Activated CD4-positive, alpha-beta T cell treated with anti-CD3 and anti-CD28 coated beads, Interleukin-10, Interleukin-2, amounts not matched to agents 100 ng/mL and 50 ng/mL, durations not matched to agents 16 hours and 8 hours (primary cell): Measurements from ENCODE around the gene RALGAPB.
"Not testable (repeated sequence)": the region's sequence is repeated elsewhere in the genome, so short reads cannot be mapped to it uniquely, and the experiment has no call there.

Source experiments
- DNase-seq: peaks from one replicate; pipeline ENCODE4 v3.0.0-alpha.2; 2020

Gene RALGAPB

DNA sequence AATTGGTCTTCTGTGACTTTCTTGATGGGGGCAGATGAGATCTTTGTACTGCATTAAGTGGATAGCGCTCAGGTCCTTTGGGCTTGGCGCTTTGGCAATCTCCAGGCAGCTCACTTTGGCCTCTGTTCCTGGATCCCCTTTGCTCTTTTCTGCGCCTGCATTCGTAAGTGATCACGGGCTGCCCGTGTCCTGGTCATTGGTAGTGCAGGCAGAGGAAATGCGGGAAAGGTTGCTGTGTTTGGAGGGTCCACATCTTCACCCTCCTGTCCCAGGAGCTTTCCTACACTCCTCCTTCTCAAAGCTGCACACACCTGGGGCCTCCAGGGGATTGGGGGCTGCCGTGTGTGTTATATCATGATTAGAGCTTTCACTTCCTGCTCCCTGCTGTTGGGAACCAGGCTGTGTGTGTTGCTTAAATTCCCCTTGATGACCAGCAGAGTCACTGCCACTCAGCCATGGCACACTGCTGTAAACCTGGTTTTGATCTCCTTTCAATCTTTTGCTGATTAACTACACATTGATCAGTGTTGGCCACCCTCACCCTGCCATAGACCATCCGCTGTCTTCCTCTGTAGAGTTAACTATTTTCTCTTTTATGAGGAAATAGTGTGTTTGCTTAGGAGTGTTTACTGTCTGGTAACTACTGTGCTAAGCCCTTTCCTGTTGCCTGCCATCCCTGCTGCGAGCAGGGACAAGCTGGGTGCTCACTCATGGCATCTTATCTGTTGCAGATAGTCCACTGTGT lies 24.5 kb upstream of the RALGAPB start:
- no peak for DNase-seq

DNA sequence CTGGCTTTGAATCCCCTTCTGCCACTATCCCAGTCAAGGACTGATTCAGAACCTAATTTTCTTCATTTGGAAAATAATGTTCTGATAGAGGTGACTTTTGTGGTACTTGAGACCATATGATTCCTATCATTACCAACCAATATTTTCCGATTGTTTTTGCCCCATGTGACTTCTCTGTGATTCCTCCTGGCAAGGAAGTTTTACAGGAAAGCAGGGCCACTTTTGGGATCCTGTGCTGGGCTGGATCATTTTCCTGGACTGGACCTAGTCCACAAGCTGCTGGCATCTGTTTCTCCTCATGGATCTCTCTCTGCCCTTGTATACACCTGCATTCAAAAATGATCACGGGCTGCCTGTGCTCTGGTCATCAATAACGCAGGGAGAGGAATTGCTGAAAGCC lies 23.6 kb upstream of the RALGAPB start:
- no peak for DNase-seq

DNA sequence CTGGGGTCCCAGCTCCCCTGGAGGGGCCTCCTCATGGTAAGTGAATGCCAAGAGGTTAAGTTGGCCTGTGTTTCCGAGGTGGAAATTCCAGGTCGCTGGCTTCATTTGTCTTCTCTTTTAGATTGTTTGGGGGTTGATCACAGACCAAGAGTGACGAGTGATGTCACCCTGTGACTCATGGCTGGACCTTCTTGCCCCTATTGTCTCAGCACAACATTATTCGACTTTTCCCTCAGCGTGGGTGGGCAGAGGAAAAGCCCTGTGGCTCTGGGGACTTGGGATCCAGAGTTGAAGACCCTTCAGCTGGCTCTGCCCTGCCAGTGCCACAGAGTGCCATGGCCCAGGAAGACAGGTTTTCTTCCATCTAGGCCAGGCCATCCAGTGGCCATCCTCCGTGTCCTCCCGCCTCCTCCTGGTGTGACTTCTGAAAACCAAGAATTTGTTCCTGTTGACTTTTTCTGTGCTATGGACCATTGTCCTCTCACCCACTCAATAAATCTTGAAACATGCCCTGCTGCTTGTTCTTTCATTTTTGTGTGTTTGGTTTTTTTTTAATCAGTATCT lies 22.1 kb upstream of the RALGAPB start:
- no peak for DNase-seq

DNA sequence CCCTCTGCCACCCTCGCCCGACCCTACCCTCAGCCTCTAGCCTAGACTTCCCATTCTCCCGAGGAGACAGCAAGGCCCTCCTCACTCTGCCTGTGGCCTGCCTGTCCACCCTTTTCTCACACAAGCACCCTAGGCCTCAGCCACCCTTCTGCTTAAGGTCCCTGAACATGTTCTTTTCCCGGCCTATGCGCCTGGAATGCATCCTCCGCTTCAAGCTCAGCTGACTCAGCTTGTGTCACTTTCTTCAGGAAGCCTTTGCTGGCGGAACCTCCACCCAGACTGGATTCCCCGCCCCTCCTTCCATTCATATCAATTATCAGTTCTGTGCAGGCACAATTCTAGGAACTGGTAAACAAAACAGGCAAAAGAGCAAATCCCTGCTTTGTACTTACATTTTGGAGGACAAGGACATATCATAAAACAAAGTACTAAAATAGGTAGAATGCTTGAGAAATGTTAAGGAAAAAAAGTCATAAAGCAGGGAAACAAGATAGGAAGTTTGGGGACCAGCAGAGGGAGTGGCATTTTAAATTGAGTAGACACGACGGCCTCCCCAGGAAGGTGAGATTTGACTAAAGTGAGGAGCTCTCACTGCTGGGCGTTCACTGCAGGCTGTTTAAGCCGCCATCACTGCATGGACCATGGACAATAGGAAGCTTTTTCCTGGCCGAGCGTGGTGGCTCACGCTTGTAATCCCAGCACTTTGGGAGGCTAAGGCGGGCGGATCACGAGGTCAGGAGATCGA lies 19.6 kb upstream of the RALGAPB start:
- no peak for DNase-seq

DNA sequence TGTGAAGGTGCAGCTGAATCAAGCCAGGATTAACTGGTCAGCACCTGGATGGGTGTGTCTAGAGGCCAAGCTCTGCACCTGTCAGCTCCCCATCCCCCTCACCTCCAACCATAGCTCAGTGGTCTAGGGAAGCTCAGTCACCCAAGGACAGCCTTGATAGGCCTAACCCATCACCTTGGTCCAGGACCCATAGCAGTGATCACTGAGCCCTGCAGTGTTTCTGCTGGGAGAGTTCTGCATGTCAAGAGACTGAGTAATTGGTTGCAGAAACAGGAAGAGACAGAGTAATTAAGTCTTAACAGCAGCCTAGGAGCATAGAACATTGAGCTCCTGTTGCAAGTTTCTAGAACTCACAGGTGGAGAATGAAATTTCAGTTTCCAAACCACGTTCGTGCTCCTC lies 18.7 kb upstream of the RALGAPB start:
- no peak for DNase-seq

DNA sequence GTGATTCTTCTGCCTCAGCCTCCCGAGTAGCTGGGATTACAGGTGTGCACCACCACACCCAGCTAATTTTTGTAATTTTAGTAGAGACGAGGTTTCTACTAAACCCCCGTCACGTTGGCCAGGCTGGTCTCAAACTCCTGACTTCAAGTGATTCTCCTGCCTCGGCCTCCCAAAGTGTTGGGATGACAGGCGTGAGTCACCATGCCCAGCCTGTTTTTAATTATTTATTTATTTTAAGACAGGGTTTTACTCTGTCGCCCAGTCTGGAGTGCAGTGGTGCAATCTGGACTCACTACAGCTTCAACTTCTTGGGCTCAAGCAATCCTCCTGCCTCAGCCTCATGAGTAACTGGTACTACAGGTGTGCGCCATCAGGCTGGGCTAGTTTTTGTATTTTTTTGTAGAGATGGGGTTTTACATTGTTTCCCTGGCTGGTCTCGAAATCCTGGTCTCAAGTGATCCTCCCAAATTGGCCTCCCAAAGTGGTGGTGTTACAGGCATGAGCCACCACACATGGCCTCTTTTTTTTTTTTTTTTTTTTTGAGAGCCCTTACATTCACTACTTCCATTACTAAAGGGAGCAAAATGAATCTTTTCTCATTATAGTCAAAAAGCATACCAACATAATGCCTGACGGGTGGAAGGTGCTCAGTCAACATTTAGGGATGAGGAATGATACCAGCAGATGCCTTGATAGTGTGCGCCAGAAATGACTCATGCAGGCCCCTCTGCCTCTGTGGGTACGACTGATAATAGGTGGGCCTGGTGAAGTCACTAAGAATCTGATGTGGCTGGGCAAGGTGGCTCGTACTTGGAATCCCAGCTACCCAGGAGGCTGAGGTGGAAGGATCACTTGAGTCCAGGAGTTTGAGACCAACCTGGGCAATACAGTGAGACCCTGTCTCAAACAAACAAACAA lies 17.8 kb upstream of the RALGAPB start:
- DNase-seq = no peak

DNA sequence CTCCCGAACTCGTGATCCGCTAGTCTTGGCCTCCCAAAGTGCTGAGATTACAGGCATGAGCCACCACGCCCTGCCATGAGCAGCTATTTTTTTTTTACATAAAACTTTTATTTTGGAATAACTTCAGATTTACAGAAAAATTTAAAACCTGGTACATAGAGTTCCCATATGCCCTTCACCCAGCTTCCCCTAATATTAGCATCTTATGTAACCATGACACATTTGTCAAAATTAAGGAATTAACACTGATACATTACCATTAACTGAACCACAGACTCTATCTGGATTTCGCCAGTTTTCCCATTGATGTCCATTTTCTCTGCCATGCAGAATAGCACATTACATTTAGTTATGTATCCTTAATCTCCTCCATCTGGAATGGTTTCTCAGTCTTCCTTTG lies 14.3 kb upstream of the RALGAPB start:
- no peak for DNase-seq

DNA sequence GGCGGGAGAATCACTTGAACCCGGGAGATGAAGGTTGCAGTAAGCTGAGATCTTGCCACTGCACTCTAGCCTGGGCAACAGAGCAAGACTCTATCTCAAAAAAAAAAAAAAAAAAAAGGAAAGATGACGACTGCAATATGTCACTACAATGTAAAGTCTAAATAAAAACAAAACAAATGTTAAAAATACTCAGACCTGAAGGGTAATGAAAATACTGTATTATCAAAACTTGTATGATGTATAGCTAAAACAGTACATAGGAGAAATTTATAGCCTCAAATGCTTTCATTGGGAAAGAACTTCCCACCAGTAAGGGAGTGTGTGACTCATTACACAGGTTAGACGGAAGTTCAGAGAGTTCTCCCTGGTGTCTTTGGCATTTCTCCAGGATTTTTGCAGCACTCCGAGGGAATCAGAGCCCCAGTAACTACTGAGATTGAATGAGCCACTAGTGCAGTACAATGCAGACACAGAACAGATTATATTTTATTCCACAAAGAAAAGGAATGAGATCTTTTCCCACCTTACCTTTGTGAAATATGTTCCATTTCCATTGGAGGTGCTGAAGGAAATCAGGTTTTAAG lies 12.5 kb upstream of the RALGAPB start:
- DNase-seq = no peak

DNA sequence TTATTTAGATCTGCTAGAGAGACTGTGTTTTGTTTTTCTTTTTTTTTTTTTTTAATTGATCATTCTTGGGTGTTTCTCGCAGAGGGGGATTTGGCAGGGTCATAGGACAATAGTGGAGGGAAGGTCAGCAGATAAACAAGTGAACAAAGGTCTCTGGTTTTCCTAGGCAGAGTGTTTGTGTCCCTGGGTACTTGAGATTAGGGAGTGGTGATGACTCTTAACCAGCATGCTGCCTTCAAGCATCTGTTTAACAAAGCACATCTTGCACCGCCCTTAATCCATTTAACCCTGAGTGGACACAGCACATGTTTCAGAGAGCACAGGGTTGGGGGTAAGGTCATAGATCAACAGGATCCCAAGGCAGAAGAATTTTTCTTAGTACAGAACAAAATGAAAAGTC lies 12.0 kb upstream of the RALGAPB start:
- DNase-seq = not testable (repeated sequence)

DNA sequence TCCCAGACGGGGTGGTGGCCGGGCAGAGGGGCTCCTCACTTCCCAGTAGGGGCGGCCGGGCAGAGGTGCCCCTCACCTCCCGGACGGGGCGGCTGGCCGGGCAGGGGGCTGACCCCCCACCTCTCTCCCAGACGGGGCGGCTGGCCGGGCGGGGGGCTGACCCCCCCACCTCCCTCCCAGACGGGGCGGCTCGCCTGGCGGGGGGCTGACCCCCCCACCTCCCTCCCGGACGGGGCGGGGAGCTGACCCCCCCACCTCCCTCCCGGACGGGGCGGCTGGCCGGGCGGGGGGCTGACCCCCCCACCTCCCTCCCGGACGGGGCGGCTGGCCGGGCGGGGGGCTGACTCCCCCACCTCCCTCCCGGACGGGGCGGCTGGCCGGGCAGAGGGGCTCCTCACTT lies 11.5 kb upstream of the RALGAPB start:
- DNase-seq = not testable (repeated sequence)

DNA sequence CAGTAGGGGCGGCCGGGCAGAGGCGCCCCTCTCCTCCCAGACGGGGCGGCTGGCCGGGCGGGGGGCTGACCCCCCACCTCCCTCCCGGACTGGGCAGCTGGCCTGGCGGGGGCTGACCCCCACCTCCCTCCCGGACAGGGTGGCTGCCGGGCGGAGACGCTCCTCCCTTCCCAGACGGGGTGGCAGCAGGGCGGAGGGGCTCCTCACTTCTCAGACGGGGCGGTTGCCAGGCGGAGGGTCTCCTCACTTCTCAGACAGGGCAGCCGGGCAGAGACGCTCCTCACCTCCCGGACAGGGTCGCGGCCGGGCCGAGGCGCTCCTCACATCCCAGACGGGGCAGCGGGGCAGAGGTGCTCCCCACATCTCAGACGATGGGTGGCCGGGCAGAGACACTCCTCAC lies 11.1 kb upstream of the RALGAPB start:
- not testable (repeated sequence) for DNase-seq

DNA sequence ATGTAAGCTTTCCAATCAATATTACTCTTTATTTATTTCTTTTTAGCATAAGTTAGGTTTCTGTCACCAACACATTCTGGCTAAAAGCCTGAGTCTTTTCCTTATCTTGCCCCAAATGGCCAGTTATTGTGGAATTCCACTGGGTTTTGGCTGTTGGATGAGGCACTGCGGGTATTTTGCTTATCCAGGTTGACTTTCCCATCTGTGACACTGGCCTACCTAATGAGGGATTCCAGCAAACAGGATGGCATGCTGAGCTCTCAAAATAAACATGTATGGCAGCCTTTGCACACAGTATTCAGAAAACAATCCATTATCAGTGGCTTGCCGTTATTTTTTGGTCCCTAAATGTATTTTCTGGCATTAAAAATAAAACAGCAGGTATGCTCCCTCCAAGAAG lies 6.5 kb upstream of the RALGAPB start:
- no peak for DNase-seq

DNA sequence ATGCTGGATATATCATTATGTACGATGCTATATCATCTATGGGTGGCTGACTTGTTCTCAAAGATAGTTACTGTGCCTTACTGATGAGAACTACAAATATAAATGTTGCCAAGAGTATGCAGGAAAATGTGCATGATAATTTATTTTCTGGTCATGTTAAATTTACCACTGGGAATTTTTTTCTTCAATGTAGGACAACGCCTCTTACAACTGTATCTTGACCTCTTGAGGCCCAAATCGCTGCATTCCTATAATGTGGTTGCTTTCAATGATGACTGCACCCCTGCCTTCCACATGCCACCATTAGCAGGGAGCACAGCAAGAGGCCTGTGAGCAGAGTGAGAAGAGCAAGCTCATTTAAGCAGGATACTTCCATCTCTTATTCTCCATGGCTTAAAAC lies 5.7 kb upstream of the RALGAPB start:
- DNase-seq = no peak

DNA sequence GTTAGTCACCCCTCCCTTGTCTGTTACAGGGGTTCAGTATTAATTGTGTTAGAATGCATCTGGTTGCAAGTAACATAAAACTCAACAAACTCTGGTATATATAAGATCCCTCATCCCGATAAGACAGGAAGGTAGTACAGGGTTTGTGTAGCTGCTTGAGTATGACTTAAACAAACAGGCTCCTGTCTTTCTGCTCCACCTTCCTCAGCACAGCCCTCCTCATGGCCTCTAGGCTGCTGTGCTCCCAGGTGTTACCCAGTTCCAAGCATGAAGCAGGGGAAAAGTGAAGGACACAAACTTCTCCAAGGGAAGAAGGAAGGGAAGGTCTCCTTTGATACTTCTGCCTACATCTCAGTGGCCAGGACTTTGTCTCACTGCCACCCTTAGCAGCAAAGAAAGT lies 1.4 kb upstream of the RALGAPB start:
- no peak for DNase-seq

DNA sequence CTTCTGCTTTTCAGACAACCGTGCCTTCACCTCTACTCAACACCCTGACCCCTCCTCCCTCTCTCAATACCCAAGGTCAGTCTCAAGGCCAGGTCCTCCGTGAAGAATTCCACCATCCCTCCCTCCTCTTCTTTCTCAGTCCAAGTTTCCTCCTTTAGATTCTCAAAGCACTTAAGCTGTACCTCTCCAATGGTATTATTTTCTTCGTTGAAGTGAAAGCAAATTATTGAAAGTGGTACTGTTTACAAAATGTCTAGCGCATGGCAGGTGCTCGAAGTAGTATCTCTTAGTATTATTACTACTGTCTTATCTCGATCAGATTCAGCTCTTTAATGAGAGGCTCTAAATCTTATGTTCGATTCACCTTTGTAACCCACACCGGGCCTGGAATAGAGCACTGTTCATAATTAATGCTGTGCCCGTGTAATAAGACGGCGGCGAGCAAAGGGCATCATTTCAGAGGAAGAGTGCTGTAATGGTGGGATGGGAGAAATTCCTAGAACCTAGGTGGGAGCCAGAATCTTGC lies 593 bp upstream of the RALGAPB start:
- DNase-seq = no peak

DNA sequence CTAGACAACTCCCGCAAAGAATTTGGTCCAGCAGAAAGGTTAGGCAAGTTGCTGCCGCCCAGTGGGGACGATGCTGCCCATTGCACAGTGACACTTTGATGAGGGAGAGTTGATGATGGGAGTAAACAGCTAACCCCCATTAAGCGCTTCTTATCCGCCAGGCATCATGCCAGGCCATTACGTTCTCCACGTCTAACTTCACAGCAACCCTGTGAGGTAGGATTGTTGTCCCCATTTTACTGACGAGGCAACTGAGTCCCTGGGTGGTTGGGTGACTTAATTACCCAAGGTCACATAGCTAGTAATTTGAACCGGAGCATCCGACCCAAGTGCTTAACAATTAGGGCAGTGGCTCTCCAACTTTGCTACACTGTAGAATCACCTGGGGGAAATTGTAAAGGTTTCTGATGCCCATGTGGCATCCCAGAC lies 738 bp downstream of the RALGAPB start:
- DNase-seq = no peak

DNA sequence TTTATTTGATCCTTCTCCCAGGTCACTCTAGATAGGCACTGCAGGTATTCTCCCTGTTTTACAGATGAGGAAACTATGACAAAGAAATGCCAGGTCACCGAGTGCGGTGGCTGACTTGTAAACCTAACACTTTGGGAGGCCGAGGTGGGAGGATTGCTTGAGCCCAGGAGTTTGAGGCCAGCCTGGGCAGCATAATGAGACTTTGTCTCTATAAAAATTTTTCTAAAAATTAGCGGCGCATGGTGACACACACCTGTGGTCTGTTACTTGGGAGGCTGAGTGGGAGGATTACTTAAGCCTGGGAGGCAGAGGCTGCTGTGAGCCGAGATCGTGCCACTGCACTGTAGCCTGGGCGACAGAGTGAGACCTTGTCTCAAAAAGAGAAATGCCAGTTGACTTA lies 5.1 kb downstream of the RALGAPB start:
- DNase-seq = no peak

DNA sequence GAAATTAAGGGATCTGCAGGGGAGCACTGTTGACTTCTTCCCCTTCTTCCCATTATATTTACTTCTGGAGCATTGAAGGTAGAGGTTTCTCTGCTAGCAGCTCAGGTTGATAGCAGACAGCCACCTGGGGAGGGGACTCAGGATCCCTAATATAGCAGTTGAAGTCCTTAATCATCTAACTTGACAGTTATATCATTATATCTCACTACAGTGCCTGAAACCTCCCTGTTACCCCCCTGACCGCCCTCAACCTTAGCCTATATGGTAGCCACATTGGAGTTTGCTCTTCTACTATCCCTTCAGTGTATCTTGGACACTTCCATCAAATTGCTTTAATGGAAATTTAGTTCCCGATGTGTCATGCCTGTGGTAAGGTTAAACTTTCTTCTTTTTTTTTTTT lies 7.0 kb downstream of the RALGAPB start:
- DNase-seq = no peak

DNA sequence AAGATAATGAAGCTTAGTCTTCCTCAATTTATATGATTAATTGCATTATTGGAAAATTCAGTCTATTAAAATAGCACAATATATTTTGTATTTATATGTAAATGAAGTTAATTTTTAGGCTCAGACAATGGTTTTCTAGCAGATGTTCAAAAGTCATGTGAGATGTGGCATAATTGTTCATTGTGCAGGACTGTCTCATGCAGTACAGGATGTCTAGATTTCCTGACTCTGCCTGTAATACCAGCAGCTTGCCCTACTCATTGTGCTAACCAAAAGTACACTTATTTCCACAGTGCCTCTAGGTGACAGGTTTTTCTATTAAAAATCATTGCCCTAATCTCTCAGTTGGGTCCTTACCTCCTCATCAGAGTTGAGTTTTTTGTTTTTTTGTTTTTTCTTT lies 12.4 kb downstream of the RALGAPB start:
- DNase-seq = no peak

DNA sequence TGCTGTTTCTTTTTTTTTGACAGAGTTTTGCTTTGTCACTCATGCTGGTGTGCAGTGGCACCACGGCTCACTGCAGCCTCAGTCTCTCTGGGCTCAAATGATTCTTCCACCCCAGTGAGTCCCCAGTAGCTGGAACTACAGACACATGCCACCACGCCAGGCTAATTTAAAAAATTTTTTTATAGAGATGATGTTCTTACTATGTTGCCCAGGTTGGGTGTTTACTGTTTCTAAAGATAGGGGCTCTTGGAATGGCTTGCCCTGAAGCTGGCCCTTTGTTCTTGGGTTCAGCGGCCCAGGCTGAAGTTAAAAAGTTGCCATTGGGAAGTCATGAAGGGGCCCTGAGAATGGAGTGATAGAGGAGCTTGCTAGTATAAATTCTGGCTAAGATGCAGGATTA lies 16.5 kb downstream of the RALGAPB start:
- DNase-seq = no peak

DNA sequence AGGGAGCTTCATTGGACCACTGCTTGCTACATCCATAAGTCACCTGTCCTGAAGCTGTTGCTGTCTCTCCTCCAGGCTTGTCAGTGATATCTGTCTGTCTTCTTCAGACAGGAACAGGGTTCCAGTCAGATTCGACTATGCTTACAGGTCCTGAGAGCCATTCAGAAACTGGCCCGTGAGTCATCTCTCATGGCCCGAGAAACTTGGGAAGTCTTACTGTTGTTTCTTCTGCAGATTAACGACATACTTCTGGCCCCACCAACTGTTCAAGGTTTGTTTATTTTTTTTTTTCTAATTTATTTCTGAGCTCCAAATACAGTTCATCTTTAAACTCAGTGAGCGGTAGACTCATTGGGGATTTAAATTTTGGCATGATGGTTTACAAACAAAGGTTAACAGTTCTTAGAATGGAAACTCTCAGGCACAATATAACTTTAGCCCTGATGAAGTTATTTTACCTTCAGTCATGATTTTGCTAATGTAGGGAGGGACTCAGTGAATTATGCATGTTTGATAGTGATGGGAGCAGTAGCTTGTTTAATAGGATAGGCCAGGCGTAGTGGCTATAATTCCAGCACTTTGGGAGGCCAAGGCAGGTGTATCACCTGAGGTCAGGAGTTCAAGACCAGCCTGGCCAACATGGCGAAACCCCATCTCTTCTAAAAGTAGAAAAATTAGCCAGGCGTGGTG lies 24.7 kb downstream of the RALGAPB start:
- no peak for DNase-seq

DNA sequence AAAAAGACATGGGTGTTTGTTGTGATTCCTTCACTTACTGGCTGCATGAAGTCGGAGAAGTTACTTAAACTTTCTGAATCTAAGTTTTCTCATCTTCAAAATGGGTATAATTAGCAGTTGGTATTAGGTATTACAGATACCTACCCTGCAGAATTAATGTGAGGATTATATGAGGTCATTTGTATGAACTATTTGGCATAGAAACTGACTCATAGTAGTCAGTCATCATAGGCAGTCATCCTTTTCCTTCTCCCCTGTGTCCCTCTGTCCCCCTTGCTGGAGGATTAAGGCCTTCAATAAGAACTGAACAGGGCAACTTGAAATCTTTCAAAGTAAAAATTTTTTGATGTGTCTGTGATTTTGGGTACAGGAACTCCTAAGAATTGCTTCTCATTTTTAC lies 26.3 kb downstream of the RALGAPB start:
- DNase-seq = no peak
